ENCODE results near the gene SREBF2.
A peak's percentile ranks its signal among the peaks of the same experiment; 100 is the strongest.

The SREBF2 gene

DNA sequence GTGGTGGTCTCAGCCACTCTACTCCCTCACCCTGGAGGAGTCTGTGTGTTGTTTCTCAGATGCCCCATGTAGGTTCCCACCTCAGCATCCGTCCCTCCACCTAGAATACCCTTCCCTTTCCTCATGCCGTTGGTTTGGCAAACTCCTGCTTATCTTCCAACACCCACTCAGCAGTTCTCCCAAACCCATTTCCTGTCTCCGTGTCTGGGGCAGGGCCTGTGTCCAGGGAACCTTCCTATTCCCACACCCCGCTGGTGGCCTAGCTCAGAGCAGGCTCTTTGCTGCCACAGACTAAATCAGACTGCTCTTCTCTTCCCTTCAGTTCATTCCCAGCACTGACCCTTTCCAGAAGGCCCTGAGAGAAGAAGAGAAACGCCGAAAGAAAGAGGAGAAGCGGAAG is 7.5 kb upstream of the SREBF2 start:
- no CpG with 5 or more reads among the region's 7 CpGs for WGBS, 2 donors (ENCODE audit: extremely low coverage in 2 of 2, insufficient read length in 2 of 2, insufficient replicate concordance in 1 of 2)
- Histone ChIP-seq H3K79me1 (ENCODE audit: low read depth, low read length) (no peaks in the 10 kb centered on the region), H3K4me1 (ENCODE audit: control insufficient read depth in 2 of 2, insufficient read depth in 1 of 2, low read depth in 1 of 2, low read length in 2 of 2) (peaks cover 24 to 32% of the 10 kb centered on the region in 2 donors), H3K4me2 (ENCODE audit: insufficient read depth, low read length, poor library complexity, severe bottlenecking) (no peak overlapping the region), H3K27ac (replicated peaks; ENCODE audit: low read length) (no peak overlapping the region), H3K18ac (ENCODE audit: low read length) (no peak overlapping the region), H2BK12ac (ENCODE audit: low read length) (no peak overlapping the region), H3K4me3 (ENCODE audit: low read length in 2 of 2) (no peak overlapping the region), H2BK120ac (ENCODE audit: low read depth, low read length) (no peak overlapping the region), H3K23ac (ENCODE audit: low read depth, low read length, poor library complexity) (no peak overlapping the region), H2AFZ (ENCODE audit: low read length) (no peak overlapping the region), H4K8ac (ENCODE audit: low read depth, low read length) (no peak overlapping the region), H3K14ac (ENCODE audit: low read length) (no peak overlapping the region), H3K4ac (ENCODE audit: low read length) (no peak overlapping the region), H2BK15ac (ENCODE audit: low read length) (no peak overlapping the region), H2AK5ac (ENCODE audit: low read depth, low read length) (peak overlapping the region; percentile 70), H4K91ac (ENCODE audit: low read depth, low read length, poor library complexity) (no peak overlapping the region), H3K9ac (ENCODE audit: low read depth, low read length, poor library complexity) (no peak overlapping the region), H3K27me3 (ENCODE audit: control insufficient read depth in 3 of 3, insufficient read depth in 3 of 3, low read depth in 1 of 3, low read length in 3 of 3) (no peaks in the 10 kb centered on the region), H3K36me3 (replicated peaks in 1 of 2; ENCODE audit: control insufficient read depth in 2 of 2, insufficient read depth in 2 of 2, low read length in 2 of 2) (peaks cover 7 to 38% of the 10 kb centered on the region in 2 donors), H2BK5ac (ENCODE audit: low read length) (peak overlapping the region; percentile 8), H3K9me3 (replicated peaks in 1 of 2; ENCODE audit: control insufficient read depth in 2 of 2, insufficient read depth in 1 of 2, low read depth in 1 of 2, low read length in 2 of 2) (no peaks in the 10 kb centered on the region)
- DNase-seq (ENCODE audit: low spot score): no peak

DNA sequence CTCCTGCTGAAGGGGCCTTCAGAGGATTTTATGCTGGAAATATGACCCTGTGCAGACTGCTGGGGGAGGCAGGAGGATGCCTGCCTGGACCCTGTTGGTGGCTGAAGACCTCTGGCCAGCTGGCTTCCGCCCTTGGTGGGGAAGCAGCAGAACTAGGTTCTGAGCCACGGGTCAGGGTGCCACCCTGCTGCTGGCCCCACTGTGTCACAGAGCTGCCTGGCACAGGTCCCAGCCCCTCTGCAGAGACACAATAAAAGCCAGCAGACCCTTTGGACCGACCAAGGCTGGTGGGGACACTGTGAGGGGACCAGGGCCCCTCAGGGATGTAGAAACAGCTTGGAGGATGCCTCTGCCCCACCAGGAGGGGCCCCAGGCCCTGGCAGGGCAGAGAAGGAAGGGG is 6.9 kb upstream of the SREBF2 start:
- Histone ChIP-seq H2BK5ac (ENCODE audit: low read length) (peak overlapping the region; percentile 8), H3K27ac (replicated peaks; ENCODE audit: low read length) (no peak overlapping the region), H2BK12ac (ENCODE audit: low read length) (no peak overlapping the region), H3K27me3 (ENCODE audit: control insufficient read depth in 3 of 3, insufficient read depth in 3 of 3, low read depth in 1 of 3, low read length in 3 of 3) (no peaks in the 10 kb centered on the region), H3K4me3 (ENCODE audit: low read length in 2 of 2) (no peak overlapping the region), H4K8ac (ENCODE audit: low read depth, low read length) (no peak overlapping the region), H2AK5ac (ENCODE audit: low read depth, low read length) (peak overlapping the region; percentile 53), H2BK120ac (ENCODE audit: low read depth, low read length) (no peak overlapping the region), H3K23ac (ENCODE audit: low read depth, low read length, poor library complexity) (no peak overlapping the region), H4K91ac (ENCODE audit: low read depth, low read length, poor library complexity) (no peak overlapping the region), H3K79me1 (ENCODE audit: low read depth, low read length) (no peaks in the 10 kb centered on the region), H3K18ac (ENCODE audit: low read length) (peak overlapping the region; percentile 1), H3K4me2 (ENCODE audit: insufficient read depth, low read length, poor library complexity, severe bottlenecking) (no peak overlapping the region), H3K14ac (ENCODE audit: low read length) (no peak overlapping the region), H3K4ac (ENCODE audit: low read length) (no peak overlapping the region), H3K36me3 (replicated peaks in 1 of 2; ENCODE audit: control insufficient read depth in 2 of 2, insufficient read depth in 2 of 2, low read length in 2 of 2) (peaks cover 4 to 39% of the 10 kb centered on the region in 2 donors), H3K4me1 (ENCODE audit: control insufficient read depth in 2 of 2, insufficient read depth in 1 of 2, low read depth in 1 of 2, low read length in 2 of 2) (peaks cover 21 to 28% of the 10 kb centered on the region in 2 donors), H2AFZ (ENCODE audit: low read length) (no peak overlapping the region), H2BK15ac (ENCODE audit: low read length) (no peak overlapping the region), H3K9me3 (replicated peaks in 1 of 2; ENCODE audit: control insufficient read depth in 2 of 2, insufficient read depth in 1 of 2, low read depth in 1 of 2, low read length in 2 of 2) (no peaks in the 10 kb centered on the region), H3K9ac (ENCODE audit: low read depth, low read length, poor library complexity) (peak overlapping the region; percentile 7)
- WGBS, 2 donors (ENCODE audit: extremely low coverage in 2 of 2, insufficient read length in 2 of 2, insufficient replicate concordance in 1 of 2): no CpG with 5 or more reads among the region's 3 CpGs
- no peak for DNase-seq (ENCODE audit: low spot score)

- peaks cover 3 to 39% of the 10 kb centered on the region in 2 donors for H3K36me3 ChIP-seq (replicated peaks in 1 of 2; ENCODE audit: control insufficient read depth in 2 of 2, insufficient read depth in 2 of 2, low read length in 2 of 2)
- H3K14ac ChIP-seq (ENCODE audit: low read length): no peak overlapping the region
- H2BK120ac ChIP-seq (ENCODE audit: low read depth, low read length): no peak overlapping the region
- DNase-seq (ENCODE audit: low spot score): no peak
- no peak overlapping the region for H2BK5ac ChIP-seq (ENCODE audit: low read length)
- no peak overlapping the region for H2AFZ ChIP-seq (ENCODE audit: low read length)
- H2AK5ac ChIP-seq (ENCODE audit: low read depth, low read length): peak overlapping the region; percentile 53
- H3K4me1 ChIP-seq (ENCODE audit: control insufficient read depth in 2 of 2, insufficient read depth in 1 of 2, low read depth in 1 of 2, low read length in 2 of 2): peaks cover 21 to 25% of the 10 kb centered on the region in 2 donors
- H4K91ac ChIP-seq (ENCODE audit: low read depth, low read length, poor library complexity): no peak overlapping the region
- peak overlapping the region; percentile 23 for H3K18ac ChIP-seq (ENCODE audit: low read length)
- no peak overlapping the region for H3K4me2 ChIP-seq (ENCODE audit: insufficient read depth, low read length, poor library complexity, severe bottlenecking)
- no peak overlapping the region for H3K27ac ChIP-seq (replicated peaks; ENCODE audit: low read length)
- H4K8ac ChIP-seq (ENCODE audit: low read depth, low read length): no peak overlapping the region
- no peaks in the 10 kb centered on the region for H3K27me3 ChIP-seq (ENCODE audit: control insufficient read depth in 3 of 3, insufficient read depth in 3 of 3, low read depth in 1 of 3, low read length in 3 of 3)
- H3K9ac ChIP-seq (ENCODE audit: low read depth, low read length, poor library complexity): peak overlapping the region; percentile 7
- H3K23ac ChIP-seq (ENCODE audit: low read depth, low read length, poor library complexity): no peak overlapping the region
- H2BK12ac ChIP-seq (ENCODE audit: low read length): peak overlapping the region; percentile 28
- H3K4me3 ChIP-seq (ENCODE audit: low read length in 2 of 2): no peak overlapping the region
- H3K4ac ChIP-seq (ENCODE audit: low read length): no peak overlapping the region
- WGBS, 2 donors (ENCODE audit: extremely low coverage in 2 of 2, insufficient read length in 2 of 2, insufficient replicate concordance in 1 of 2): no CpG with 5 or more reads among the region's 11 CpGs
- no peaks in the 10 kb centered on the region for H3K79me1 ChIP-seq (ENCODE audit: low read depth, low read length)
- no peak overlapping the region for H2BK15ac ChIP-seq (ENCODE audit: low read length)
- H3K9me3 ChIP-seq (replicated peaks in 1 of 2; ENCODE audit: control insufficient read depth in 2 of 2, insufficient read depth in 1 of 2, low read depth in 1 of 2, low read length in 2 of 2): peaks cover 0 to 4% of the 10 kb centered on the region in 2 donors
Measured at GRCh38 chr22:41826430-41827383, 6.2 kb upstream of the SREBF2 start.

- DNase-seq (ENCODE audit: low spot score): no peak
- no peak overlapping the region for H3K14ac ChIP-seq (ENCODE audit: low read length)
- no CpG with 5 or more reads among the region's 6 CpGs for WGBS, 2 donors (ENCODE audit: extremely low coverage in 2 of 2, insufficient read length in 2 of 2, insufficient replicate concordance in 1 of 2)
Measured at GRCh38 chr22:41827671-41828070, 5.2 kb upstream of the SREBF2 start.

More at GRCh38 chr22:41827671-41828070, 5.2 kb upstream of the SREBF2 start:
- Histone ChIP-seq H4K8ac (ENCODE audit: low read depth, low read length) (peak overlapping the region; percentile 77), H3K36me3 (replicated peaks in 1 of 2; ENCODE audit: control insufficient read depth in 2 of 2, insufficient read depth in 2 of 2, low read length in 2 of 2) (peaks cover 2 to 29% of the 10 kb centered on the region in 2 donors), H2AK5ac (ENCODE audit: low read depth, low read length) (no peak overlapping the region), H2BK15ac (ENCODE audit: low read length) (peak overlapping the region; percentile 71), H2BK120ac (ENCODE audit: low read depth, low read length) (no peak overlapping the region), H3K4me3 (ENCODE audit: low read length in 2 of 2) (no peak overlapping the region), H3K27me3 (ENCODE audit: control insufficient read depth in 3 of 3, insufficient read depth in 3 of 3, low read depth in 1 of 3, low read length in 3 of 3) (no peaks in the 10 kb centered on the region), H3K4me2 (ENCODE audit: insufficient read depth, low read length, poor library complexity, severe bottlenecking) (no peak overlapping the region), H3K18ac (ENCODE audit: low read length) (peak overlapping the region; percentile 11), H2BK12ac (ENCODE audit: low read length) (no peak overlapping the region), H4K91ac (ENCODE audit: low read depth, low read length, poor library complexity) (no peak overlapping the region), H3K23ac (ENCODE audit: low read depth, low read length, poor library complexity) (no peak overlapping the region), H2AFZ (ENCODE audit: low read length) (no peak overlapping the region), H2BK5ac (ENCODE audit: low read length) (no peak overlapping the region), H3K27ac (replicated peaks; ENCODE audit: low read length) (no peak overlapping the region), H3K4me1 (ENCODE audit: control insufficient read depth in 2 of 2, insufficient read depth in 1 of 2, low read depth in 1 of 2, low read length in 2 of 2) (peaks cover 23 to 30% of the 10 kb centered on the region in 2 donors), H3K9ac (ENCODE audit: low read depth, low read length, poor library complexity) (no peak overlapping the region), H3K4ac (ENCODE audit: low read length) (no peak overlapping the region), H3K9me3 (replicated peaks in 1 of 2; ENCODE audit: control insufficient read depth in 2 of 2, insufficient read depth in 1 of 2, low read depth in 1 of 2, low read length in 2 of 2) (peaks cover 0 to 4% of the 10 kb centered on the region in 2 donors), H3K79me1 (ENCODE audit: low read depth, low read length) (no peaks in the 10 kb centered on the region)
